SU-DHL-6 (cell line): ENCODE data around the gene ERBB4.

Source experiments
- EZH2phosphoT487 ChIP-seq: fragments of 200-600 bp; sonication (generic), shearing (Covaris generic); conservative IDR thresholded peaks from 2 replicates; pipeline ENCODE4 v1.6.1; 2018; ENCODE audit warnings: mild to moderate bottlenecking, antibody characterized with exemption, low read length, moderate library complexity, mixed read lengths
- TF ChIP-seq, protein P1 (sequence below): fragments of 200-600 bp; sonication (generic); IDR thresholded peaks from one replicate; pipeline ENCODE4 v1.5.1; 2017; ENCODE audit warnings: antibody characterized with exemption, mild to moderate bottlenecking, low read length, moderate library complexity; ENCODE audit not compliant: insufficient read depth, poor library complexity, severe bottlenecking

DNA sequence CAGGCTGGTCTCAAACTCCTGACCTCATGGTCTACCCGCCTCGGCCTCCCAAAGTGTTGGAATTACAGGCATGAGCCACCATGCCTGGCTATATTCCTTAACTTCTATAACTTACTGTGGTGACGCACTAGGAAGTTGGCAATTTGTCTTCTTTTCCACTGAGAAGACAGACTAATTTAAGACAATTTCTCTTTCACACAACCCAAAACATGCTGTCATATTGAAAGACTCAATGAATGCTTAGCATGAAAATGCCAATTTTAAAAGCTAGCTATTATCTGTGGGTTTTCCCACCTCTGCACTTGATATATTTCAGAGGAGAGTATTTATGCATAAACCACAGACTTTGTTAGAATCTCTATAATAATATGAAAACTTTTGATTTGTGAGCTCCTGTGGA lies 84.5 kb downstream of the ERBB4 start:
- TF ChIP-seq, protein P1, sequence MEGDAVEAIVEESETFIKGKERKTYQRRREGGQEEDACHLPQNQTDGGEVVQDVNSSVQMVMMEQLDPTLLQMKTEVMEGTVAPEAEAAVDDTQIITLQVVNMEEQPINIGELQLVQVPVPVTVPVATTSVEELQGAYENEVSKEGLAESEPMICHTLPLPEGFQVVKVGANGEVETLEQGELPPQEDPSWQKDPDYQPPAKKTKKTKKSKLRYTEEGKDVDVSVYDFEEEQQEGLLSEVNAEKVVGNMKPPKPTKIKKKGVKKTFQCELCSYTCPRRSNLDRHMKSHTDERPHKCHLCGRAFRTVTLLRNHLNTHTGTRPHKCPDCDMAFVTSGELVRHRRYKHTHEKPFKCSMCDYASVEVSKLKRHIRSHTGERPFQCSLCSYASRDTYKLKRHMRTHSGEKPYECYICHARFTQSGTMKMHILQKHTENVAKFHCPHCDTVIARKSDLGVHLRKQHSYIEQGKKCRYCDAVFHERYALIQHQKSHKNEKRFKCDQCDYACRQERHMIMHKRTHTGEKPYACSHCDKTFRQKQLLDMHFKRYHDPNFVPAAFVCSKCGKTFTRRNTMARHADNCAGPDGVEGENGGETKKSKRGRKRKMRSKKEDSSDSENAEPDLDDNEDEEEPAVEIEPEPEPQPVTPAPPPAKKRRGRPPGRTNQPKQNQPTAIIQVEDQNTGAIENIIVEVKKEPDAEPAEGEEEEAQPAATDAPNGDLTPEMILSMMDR: no peak
- no peak for TF ChIP-seq EZH2phosphoT487
